Measurements from ENCODE around the gene GABRE. TPM values are rescaled to one million over a fixed set of nuclear protein-coding genes. Genes with fewer than 3 reads are reported as not detected.
A peak's percentile ranks its signal among the peaks of the same experiment; 100 is the strongest.

The GABRE gene
- total RNA-seq, 4 donors from 2014 or later, result 38.4 to 149 (median 77.1) TPM

GRCh38 chrX:151977009-151977408 is 2.5 kb upstream of the GABRE start:
- no peaks in the 10 kb centered on the region for H3K27me3 ChIP-seq
- no peaks in the 10 kb centered on the region for H3K36me3 ChIP-seq
- 29 to 52% methylated on average over 5 of the region's 5 CpGs for WGBS, 2 donors
- TF ChIP-seq CTCF (IDR thresholded peaks at IDR 0.05) (no peak), POLR2A (IDR thresholded peaks at IDR 0.05) (no peak)
- no peak overlapping the region for H3K4me3 ChIP-seq
- no peak overlapping the region for H3K27ac ChIP-seq
- H3K4me1 ChIP-seq, result peaks cover 0 to 51% (median 0%) of the 10 kb centered on the region in 3 donors
- H3K9me3 ChIP-seq, result no peaks in the 10 kb centered on the region
- intact Hi-C loops (cut with DNase I), result no loop called here
- no peak for DNase-seq

DNA sequence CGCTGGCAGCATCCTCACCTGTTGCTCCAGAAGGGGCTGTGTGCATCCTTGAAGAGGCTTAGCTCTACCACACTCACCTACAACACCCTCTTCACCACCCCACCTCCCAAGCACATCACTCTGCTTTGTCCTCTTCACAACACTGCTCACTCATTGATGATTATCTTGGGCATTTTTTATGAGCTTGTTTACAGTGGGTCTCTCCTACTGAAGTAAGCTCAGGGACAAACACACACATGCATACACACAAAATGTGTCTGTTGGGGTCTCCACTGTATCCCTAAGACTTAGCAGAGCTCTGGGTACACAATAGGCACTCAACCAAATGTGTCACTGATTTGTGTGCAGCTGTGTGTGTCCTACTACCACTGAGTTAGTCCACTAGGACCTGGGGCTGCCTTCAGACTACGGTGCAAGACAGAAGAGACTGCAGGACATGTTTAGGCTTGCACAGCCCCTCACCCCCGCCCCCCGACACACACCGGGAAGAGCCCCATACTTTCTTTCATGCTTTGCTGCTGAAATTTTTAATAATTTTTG is 1.3 kb upstream of the GABRE start:
- no peak overlapping the region for H3K4me3 ChIP-seq
- H3K9me3 ChIP-seq, result no peaks in the 10 kb centered on the region
- TF ChIP-seq POLR2A (IDR thresholded peaks at IDR 0.05) (no peak), CTCF (IDR thresholded peaks at IDR 0.05) (no peak)
- no peaks in the 10 kb centered on the region for H3K27me3 ChIP-seq
- no peak for DNase-seq
- H3K4me1 ChIP-seq, result peaks cover 0 to 50% (median 0%) of the 10 kb centered on the region in 3 donors
- H3K36me3 ChIP-seq, result no peaks in the 10 kb centered on the region
- intact Hi-C loops (cut with DNase I), result no loop called here
- WGBS, 2 donors, result 54 to 100% methylated on average over 1 to 4 of the region's 5 CpGs
- no peak overlapping the region for H3K27ac ChIP-seq

GRCh38 chrX:151975228-151975593 is 735 bp upstream of the GABRE start:
- WGBS, 2 donors, result 66% methylated on average over 5 of the region's 8 CpGs; no CpG with 5 or more reads in 1 of the 2 donors
- H3K4me3 ChIP-seq, result peak overlapping the region; percentile 58 to 76 (median 72)
- peaks cover 0 to 1% (median 0%) of the 10 kb centered on the region in 3 donors for H3K36me3 ChIP-seq
- H3K27ac ChIP-seq, result peak overlapping the region in 3 of 4 donors; percentile 82 to 94 (median 93)
- H3K4me1 ChIP-seq, result peaks cover 0 to 54% (median 0%) of the 10 kb centered on the region in 3 donors
- DNase-seq, result no peak
- H3K9me3 ChIP-seq, result no peaks in the 10 kb centered on the region
- H3K27me3 ChIP-seq, result no peaks in the 10 kb centered on the region
- intact Hi-C loops (cut with DNase I), result no loop called here
- no peak for TF ChIP-seq POLR2A (IDR thresholded peaks at IDR 0.05)
- no peak for TF ChIP-seq CTCF (IDR thresholded peaks at IDR 0.05)

DNA sequence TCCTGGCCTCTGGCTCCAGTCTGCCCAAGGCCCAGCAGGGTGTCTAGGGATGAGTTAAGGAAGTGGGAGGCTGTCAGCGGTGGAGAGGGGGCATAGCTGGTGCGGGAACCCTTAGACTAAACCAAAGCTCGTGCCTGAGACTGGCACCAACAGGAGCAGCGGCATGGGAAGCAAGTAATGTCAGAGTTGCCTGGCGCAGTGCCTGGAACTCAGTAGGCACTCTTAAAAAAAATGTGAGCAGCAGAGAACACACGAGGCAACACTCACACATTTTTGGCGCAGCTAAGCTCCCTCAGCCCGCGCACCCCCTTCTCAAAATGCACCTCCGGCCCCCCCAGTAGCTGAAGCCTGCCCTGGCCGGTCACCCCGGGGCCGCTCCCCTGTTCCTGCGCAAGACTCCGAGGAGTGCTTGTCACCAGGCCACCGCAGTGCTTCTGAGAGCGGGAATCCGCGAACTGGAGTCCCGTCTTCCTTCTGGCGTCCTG is 583 bp downstream of the GABRE start:
- Histone ChIP-seq H3K4me1 (peaks cover 0 to 54% (median 0%) of the 10 kb centered on the region in 3 donors), H3K27me3 (no peaks in the 10 kb centered on the region), H3K4me3 (peak overlapping the region; percentile 58 to 76 (median 72)), H3K27ac (peak overlapping the region; percentile 77 to 94 (median 88)), H3K36me3 (peaks cover 0 to 15% (median 0%) of the 10 kb centered on the region in 3 donors), H3K9me3 (no peaks in the 10 kb centered on the region)
- intact Hi-C loops (cut with DNase I), result no loop called here
- TF ChIP-seq CTCF (IDR thresholded peaks at IDR 0.05) (no peak), POLR2A (IDR thresholded peaks at IDR 0.05) (no peak)
- 7 to 23% methylated on average over 3 to 6 of the region's 21 CpGs for WGBS, 2 donors
- no peak for DNase-seq

DNA sequence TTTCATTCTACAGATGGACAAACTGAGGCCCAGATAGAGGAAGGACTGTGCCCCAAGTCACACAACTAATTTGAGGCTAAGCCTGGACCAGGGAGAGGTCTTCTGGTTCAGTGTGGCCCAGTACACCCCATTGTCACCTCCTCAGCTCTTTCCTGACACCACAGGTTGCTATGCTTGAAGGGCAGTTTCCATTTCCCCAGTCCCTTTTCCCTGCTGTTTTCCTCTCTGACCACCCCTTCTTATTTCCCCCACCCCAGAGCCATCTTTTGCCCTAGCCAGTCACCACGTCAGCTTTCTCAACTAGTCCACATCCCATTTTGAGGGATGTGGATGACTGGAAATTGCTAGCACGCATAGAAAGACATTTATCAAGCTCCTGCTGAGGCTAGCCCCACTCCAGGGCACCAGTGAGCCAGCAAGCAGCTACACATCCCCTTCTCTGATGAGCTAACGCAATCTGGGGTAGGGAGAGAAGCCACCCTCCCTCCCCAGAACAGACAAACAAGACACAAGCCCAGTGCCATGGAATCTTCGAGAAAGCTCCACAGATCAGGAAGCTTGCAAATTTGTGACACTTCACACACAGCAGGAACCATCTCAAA is 1.3 kb downstream of the GABRE start:
- peak overlapping the region; percentile 58 to 76 (median 72) for H3K4me3 ChIP-seq
- H3K4me1 ChIP-seq, result peaks cover 0 to 54% (median 0%) of the 10 kb centered on the region in 3 donors
- H3K27me3 ChIP-seq, result no peaks in the 10 kb centered on the region
- H3K9me3 ChIP-seq, result no peaks in the 10 kb centered on the region
- no peak for DNase-seq
- peak overlapping the region; percentile 77 to 94 (median 88) for H3K27ac ChIP-seq
- peaks cover 0 to 22% (median 0%) of the 10 kb centered on the region in 3 donors for H3K36me3 ChIP-seq
- no peak for TF ChIP-seq POLR2A (IDR thresholded peaks at IDR 0.05)
- no peak for TF ChIP-seq CTCF (IDR thresholded peaks at IDR 0.05)
- WGBS, 2 donors, result 26 to 27% methylated on average over 2 to 3 of the region's 4 CpGs
- intact Hi-C loops (cut with DNase I), result no loop called here
